Measurements from ENCODE around the gene MSH2. TPM values are rescaled to one million over a fixed set of nuclear protein-coding genes. Genes with fewer than 3 reads are reported as not detected.

Gene MSH2
- total RNA-seq, 1 experiment from 2014 or later, result 139 TPM

DNA sequence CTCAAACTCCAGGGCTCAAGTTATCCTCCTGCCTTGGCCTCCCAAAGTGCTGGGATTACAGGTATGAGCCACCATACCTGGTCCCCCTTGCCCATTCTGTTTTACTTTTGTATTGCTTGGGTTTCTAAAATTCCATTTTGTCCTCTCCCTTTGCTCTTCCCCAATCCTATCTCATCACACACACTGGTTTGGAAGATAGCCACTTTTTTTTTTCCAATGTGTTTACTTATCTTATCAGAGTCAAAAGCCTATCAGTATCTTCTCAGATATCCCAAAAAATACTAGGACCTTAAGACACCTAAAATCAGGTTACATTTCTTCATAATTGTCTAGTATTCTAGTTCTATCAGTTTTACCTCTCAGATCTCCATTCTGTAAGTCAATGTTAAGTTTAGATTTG, 56.1 kb downstream of the MSH2 start:
- no peaks in the 10 kb centered on the region for H3K27me3 Mint-ChIP-seq (ENCODE audit: low read depth)
- H2AFZ ChIP-seq (ENCODE audit: low read length), result no peak overlapping the region
- no peak overlapping the region for H3K4me2 ChIP-seq (ENCODE audit: insufficient read depth, insufficient read length, low read length)
- H2AK5ac ChIP-seq (ENCODE audit: insufficient read length, low read length), result no peak overlapping the region
- no peaks in the 10 kb centered on the region for H3K23me2 ChIP-seq (ENCODE audit: insufficient read length, low read depth, low read length, poor library complexity, severe bottlenecking)
- no peak overlapping the region for H3K56ac ChIP-seq (ENCODE audit: insufficient read length, low read depth, low read length)
- H4K8ac ChIP-seq (replicated peaks; ENCODE audit: insufficient read length, low read depth, low read length), result no peak overlapping the region
- peaks cover 7% of the 10 kb centered on the region for H3K79me1 ChIP-seq (ENCODE audit: insufficient read depth, low read depth, low read length, poor library complexity, severe bottlenecking)
- no peak overlapping the region for H3K27ac ChIP-seq (ENCODE audit: insufficient read length, low read depth, low read length)
- H2BK120ac ChIP-seq (ENCODE audit: low read depth, low read length, poor library complexity, severe bottlenecking), result no peak overlapping the region
- H3K4me1 ChIP-seq (ENCODE audit: insufficient read depth, low read length), result no peaks in the 10 kb centered on the region
- H3K14ac ChIP-seq (ENCODE audit: insufficient read depth, low read length), result no peak overlapping the region
- H3K9ac ChIP-seq (ENCODE audit: extremely low read depth, insufficient read length, low read length), result no peak overlapping the region
- peaks cover 5 to 9% of the 10 kb centered on the region in 2 experiments; a peak in 2 of 4 replicates for H3K4me1 Mint-ChIP-seq
- H3K4ac ChIP-seq (ENCODE audit: low read depth, low read length), result no peak overlapping the region
- H3K79me2 ChIP-seq (ENCODE audit: insufficient read depth, low read length), result no peaks in the 10 kb centered on the region
- H3K27ac Mint-ChIP-seq, result peak overlapping the region in 2 of 3 experiments; percentile 26 to 77; a peak in 3 of 7 replicates
- no peak overlapping the region for H2BK20ac ChIP-seq (ENCODE audit: low read depth, low read length, poor library complexity, severe bottlenecking)
- H3K36me3 Mint-ChIP-seq (ENCODE audit: insufficient read depth in 1 of 3, low read depth in 3 of 3), result peaks cover 57 to 73% (median 73%) of the 10 kb centered on the region in 3 experiments
- no peaks in the 10 kb centered on the region for H4K20me1 ChIP-seq (ENCODE audit: control insufficient read depth, insufficient read depth, insufficient read length)
- no peak overlapping the region for H2BK5ac ChIP-seq (ENCODE audit: insufficient read length, low read length)
- no peak overlapping the region for H4K5ac ChIP-seq (ENCODE audit: insufficient read length, low read depth, low read length)
- no peaks in the 10 kb centered on the region for H3K9me3 ChIP-seq (ENCODE audit: control insufficient read depth, low read depth, low read length)
- TF ChIP-seq, protein P1, sequence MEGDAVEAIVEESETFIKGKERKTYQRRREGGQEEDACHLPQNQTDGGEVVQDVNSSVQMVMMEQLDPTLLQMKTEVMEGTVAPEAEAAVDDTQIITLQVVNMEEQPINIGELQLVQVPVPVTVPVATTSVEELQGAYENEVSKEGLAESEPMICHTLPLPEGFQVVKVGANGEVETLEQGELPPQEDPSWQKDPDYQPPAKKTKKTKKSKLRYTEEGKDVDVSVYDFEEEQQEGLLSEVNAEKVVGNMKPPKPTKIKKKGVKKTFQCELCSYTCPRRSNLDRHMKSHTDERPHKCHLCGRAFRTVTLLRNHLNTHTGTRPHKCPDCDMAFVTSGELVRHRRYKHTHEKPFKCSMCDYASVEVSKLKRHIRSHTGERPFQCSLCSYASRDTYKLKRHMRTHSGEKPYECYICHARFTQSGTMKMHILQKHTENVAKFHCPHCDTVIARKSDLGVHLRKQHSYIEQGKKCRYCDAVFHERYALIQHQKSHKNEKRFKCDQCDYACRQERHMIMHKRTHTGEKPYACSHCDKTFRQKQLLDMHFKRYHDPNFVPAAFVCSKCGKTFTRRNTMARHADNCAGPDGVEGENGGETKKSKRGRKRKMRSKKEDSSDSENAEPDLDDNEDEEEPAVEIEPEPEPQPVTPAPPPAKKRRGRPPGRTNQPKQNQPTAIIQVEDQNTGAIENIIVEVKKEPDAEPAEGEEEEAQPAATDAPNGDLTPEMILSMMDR (conservative IDR thresholded peaks at IDR 0.05), result no peak
- H3T11ph ChIP-seq (ENCODE audit: low read length), result no peak overlapping the region
- no peaks in the 10 kb centered on the region; a peak in 1 of 5 replicates for H3K9me3 Mint-ChIP-seq
- no peak overlapping the region for H3K23ac ChIP-seq (ENCODE audit: insufficient read length, low read depth, low read length)
- H3K4me3 Mint-ChIP-seq, result no peak overlapping the region
- no peak overlapping the region for H3K18ac ChIP-seq (ENCODE audit: insufficient read length, low read depth, low read length)
- H2BK12ac ChIP-seq (ENCODE audit: insufficient read length, low read depth, low read length), result no peak overlapping the region
- H2BK15ac ChIP-seq (ENCODE audit: low read depth, low read length), result no peak overlapping the region
- no peak overlapping the region for H4K91ac ChIP-seq (ENCODE audit: insufficient read length, low read depth, low read length)
- no peaks in the 10 kb centered on the region for H3K27me3 ChIP-seq (ENCODE audit: insufficient read depth, low read length)
- DNase-seq, result no peak
